ENCODE measurements around the gene EME2. TPM values are rescaled to one million over a fixed set of nuclear protein-coding genes. Genes with fewer than 3 reads are reported as not detected.

Gene EME2
- total RNA-seq, 1 donor from 2014 or later, result 14.0 TPM

GRCh38 chr16:1775006-1775845 lies 2.6 kb downstream of the EME2 start:
- H3K4me3 ChIP-seq (ENCODE audit: low read depth, low read length), result no peak overlapping the region
- TF ChIP-seq, protein P1, sequence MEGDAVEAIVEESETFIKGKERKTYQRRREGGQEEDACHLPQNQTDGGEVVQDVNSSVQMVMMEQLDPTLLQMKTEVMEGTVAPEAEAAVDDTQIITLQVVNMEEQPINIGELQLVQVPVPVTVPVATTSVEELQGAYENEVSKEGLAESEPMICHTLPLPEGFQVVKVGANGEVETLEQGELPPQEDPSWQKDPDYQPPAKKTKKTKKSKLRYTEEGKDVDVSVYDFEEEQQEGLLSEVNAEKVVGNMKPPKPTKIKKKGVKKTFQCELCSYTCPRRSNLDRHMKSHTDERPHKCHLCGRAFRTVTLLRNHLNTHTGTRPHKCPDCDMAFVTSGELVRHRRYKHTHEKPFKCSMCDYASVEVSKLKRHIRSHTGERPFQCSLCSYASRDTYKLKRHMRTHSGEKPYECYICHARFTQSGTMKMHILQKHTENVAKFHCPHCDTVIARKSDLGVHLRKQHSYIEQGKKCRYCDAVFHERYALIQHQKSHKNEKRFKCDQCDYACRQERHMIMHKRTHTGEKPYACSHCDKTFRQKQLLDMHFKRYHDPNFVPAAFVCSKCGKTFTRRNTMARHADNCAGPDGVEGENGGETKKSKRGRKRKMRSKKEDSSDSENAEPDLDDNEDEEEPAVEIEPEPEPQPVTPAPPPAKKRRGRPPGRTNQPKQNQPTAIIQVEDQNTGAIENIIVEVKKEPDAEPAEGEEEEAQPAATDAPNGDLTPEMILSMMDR (conservative IDR thresholded peaks at IDR 0.05; ENCODE audit: low read depth, low read length), result no peak

DNA sequence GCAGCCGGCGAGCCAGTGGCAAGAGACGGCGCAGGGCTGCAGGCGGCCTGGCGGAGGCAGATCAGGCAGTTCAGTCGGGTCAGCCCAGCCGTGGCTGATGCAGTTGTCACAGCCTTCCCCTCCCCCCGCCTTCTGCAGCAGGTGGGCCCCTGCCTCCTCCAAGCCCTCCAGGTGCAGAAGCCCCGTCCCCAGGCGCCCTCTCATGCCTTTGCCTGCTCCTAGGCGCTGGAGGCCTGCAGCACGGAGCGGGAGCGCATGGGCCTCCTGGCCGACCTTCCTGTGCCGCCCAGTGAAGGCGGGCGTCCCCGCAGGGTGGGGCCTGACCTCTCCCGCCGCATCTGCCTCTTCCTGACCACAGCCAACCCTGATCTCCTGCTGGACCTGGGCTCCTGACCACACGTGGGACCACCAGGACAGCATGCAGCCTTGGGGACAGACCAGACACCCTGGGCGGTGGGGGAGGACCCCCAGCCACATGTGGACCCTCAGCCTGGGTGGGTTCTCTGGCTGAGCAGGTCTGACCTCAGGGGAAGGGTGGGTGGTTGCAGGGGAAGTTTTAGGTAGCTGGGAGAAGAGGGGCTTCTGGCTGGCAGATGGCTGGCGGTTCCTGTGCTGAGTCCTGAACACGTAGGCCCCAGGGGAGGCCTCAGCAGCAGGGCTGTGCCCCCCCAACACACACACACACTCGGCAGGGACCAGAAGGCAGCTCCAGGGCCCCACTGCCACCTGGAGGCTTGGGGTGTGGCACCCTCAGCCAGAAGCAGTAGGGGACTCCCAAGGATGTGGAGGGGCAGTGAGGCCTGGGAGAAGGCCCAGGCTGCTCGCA lies 3.4 kb downstream of the EME2 start:
- TF ChIP-seq, protein P1 (conservative IDR thresholded peaks at IDR 0.05; ENCODE audit: low read depth, low read length), result no peak
- no peak for DNase-seq (ENCODE audit: low read depth)

More at GRCh38 chr16:1775006-1775845, 2.6 kb downstream of the EME2 start:
- DNase-seq (ENCODE audit: low read depth), result no peak

DNA sequence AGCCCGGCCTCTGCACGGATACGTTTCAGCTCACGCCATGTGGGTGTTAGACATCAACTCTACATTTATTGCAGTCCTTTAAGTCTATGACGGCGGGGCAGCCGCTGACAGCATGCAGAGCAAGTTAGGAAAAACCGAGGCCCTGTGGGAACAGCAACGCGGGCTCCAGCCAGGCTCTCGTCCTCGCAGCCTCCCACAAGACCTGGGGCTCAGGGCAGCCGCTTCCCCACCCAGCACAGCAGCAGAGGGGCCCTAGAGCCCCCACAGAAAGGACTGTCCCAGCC lies 4.0 kb downstream of the EME2 start:
- H3K4me3 ChIP-seq (ENCODE audit: low read depth, low read length), result no peak overlapping the region
- TF ChIP-seq, protein P1 (conservative IDR thresholded peaks at IDR 0.05; ENCODE audit: low read depth, low read length), result no peak
- no peak for DNase-seq (ENCODE audit: low read depth)

More for the DNA sequence above, 3.4 kb downstream of the EME2 start:
- H3K4me3 ChIP-seq (ENCODE audit: low read depth, low read length), result no peak overlapping the region

DNA sequence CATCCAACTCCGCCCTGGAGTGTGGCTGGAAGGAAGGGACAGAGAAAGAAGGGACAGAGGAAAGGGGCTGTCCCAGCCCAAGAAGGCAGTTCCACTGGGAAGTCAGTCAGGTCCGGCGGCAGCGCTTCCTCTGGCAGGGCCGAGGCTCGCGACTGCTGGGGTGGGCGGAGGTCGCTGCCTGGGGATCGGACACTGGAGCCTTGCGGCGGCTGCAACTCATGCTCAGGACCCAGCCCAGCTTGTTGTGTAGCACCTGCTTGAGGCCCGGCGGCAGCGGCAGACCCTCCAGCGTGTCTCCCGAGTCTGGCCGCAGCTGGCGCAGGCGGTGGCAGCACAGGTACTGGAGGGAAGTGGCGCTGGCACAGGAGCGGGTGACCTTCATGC lies 4.4 kb downstream of the EME2 start:
- TF ChIP-seq, protein P1 (conservative IDR thresholded peaks at IDR 0.05; ENCODE audit: low read depth, low read length), result no peak
- no peak for DNase-seq (ENCODE audit: low read depth)
- no peak overlapping the region for H3K4me3 ChIP-seq (ENCODE audit: low read depth, low read length)

- no peak overlapping the region for H3K4me3 ChIP-seq (ENCODE audit: low read depth, low read length)
- TF ChIP-seq, protein P1 (conservative IDR thresholded peaks at IDR 0.05; ENCODE audit: low read depth, low read length), result no peak
- DNase-seq (ENCODE audit: low read depth), result no peak
Measured at GRCh38 chr16:1777375-1778199, 5.0 kb downstream of the EME2 start.

- no peak overlapping the region for H3K4me3 ChIP-seq (ENCODE audit: low read depth, low read length)
- DNase-seq (ENCODE audit: low read depth), result no peak
- TF ChIP-seq, protein P1 (conservative IDR thresholded peaks at IDR 0.05; ENCODE audit: low read depth, low read length), result no peak
Measured at GRCh38 chr16:1778200-1779179, 5.9 kb downstream of the EME2 start.
